ENCODE results near the gene COL20A1.

DNA sequence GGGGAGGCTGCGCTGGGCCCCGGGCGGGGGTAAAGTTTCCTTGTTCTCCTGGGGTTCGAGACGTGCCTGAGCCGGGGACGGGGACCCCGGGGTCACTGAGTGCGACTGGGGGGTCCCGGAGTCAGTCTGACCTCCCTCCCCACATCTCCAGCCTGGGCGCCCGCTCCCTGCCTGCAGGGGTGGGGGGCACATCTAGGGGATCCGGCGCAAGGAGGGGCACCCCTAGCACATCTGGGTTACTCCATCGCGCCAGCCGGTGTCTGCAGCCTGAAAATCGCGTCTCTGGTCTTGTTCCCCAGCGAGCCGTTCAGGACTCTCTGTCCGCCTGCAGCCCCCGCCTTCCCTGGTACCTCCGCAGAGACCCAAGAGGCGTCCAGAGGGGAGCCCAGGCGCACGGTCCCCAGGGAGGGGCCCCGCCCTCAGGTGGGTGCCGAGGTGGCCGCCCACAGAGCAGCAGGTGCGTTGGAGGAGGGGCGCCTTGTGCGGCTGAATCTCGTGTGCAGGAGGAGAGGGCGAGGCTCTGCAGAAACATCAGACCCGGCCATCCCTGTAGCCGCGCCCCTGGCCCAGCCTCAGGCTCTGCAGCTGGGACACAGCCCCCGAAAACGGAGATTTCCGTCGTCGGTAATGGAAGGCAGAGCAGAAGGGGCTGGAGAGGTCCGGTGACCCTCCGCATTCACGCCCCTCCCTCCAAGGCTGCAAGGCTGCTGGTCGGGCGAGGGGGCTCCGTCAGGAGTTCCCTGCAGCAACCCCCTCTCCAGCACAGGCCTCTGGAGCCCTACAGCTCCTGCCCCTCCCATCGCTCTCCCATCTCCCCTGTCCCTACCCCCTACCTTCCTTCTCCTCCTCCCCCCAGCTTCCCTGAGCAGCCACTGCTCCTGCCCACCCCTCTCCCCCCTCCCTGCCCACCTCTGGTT is 68.8 kb downstream of the COL20A1 start:
- no peak for TF ChIP-seq CTCF (IDR thresholded peaks at IDR 0.05; ENCODE audit: low read depth, low read length)
- no peak for TF ChIP-seq POLR2A (IDR thresholded peaks at IDR 0.05; ENCODE audit: extremely low read depth, insufficient read length)
- TF ChIP-seq MAX (IDR thresholded peaks at IDR 0.05; ENCODE audit: low read depth, low read length): no peak

All from NB4 (cell line).